IMR-90 (cell line): ENCODE data around the gene LAMA4. TPM values are rescaled to one million over a fixed set of nuclear protein-coding genes. Genes with fewer than 3 reads are reported as not detected.
A peak's percentile ranks its signal among the peaks of the same experiment; 100 is the strongest.

ENCODE experiments used
- ATAC-seq: fragments of 200-7000 bp; cut with Tn5 transposase; 2 replicates; pipeline ENCODE4 v1.9.1; 2020; ENCODE audit warnings: low read depth, mild to moderate bottlenecking, moderate library complexity
- BruUV-seq: library from RNA; stranded (reverse); fragments of 400-500 nt; replicated peaks from 2 replicates; lab custom pipeline; 2021; lab: Mats Ljungman, UMichigan
- CTCF ChIA-PET: fragments of 300-600 bp; formaldehyde crosslinking; extraction: SDS; loops from one replicate; lab custom pipeline; 2021; ENCODE audit warnings: antibody characterized with exemption; lab: Yijun Ruan, JAX
- POLR2A ChIA-PET: fragments of 300-600 bp; sonication (Branson Sonifier 250); formaldehyde crosslinking; loops from one replicate; lab custom pipeline; 2022; ENCODE audit warnings: antibody characterized with exemption; ENCODE audit not compliant: unreplicated experiment; lab: Charles Lee
- DNase-seq: peaks from one replicate; pipeline ENCODE4 v3.0.0; 2013
- H2AFZ ChIP-seq: replicated peaks from 2 replicates; pipeline ENCODE3; 2013; ENCODE audit warnings: low read length, mild to moderate bottlenecking; ENCODE audit not compliant: poor library complexity
- H2AK5ac ChIP-seq: 2 replicates; pipeline ENCODE4 v1.6.1; 2013; ENCODE audit warnings: low read depth, low read length, inconsistent platforms
- H2AK9ac ChIP-seq: replicated peaks from 2 replicates; pipeline ENCODE3; 2013; ENCODE audit warnings: mild to moderate bottlenecking, low read depth, low read length, moderate library complexity; ENCODE audit not compliant: poor library complexity
- H2BK120ac ChIP-seq: 2 replicates; pipeline ENCODE4 v1.6.1; 2013; ENCODE audit warnings: low read depth, low read length, inconsistent platforms
- H2BK15ac ChIP-seq: 3 replicates; pipeline ENCODE4 v1.6.1; 2013; ENCODE audit warnings: low read depth, low read length, inconsistent platforms
- H2BK20ac ChIP-seq: 2 replicates; pipeline ENCODE4 v1.6.1; 2013; ENCODE audit warnings: low read depth, mild to moderate bottlenecking, inconsistent platforms, low read length, moderate library complexity
- H2BK5ac ChIP-seq: 2 replicates; pipeline ENCODE4 v1.6.1; 2013; ENCODE audit warnings: mild to moderate bottlenecking, low read depth, low read length, inconsistent platforms; ENCODE audit not compliant: poor library complexity, severe bottlenecking
- H3K14ac ChIP-seq: replicated peaks from 2 replicates; pipeline ENCODE4 v1.6.1; 2013; ENCODE audit warnings: low read depth, low read length, inconsistent platforms
- H3K18ac ChIP-seq: 2 replicates; pipeline ENCODE4 v1.6.1; 2013; ENCODE audit warnings: low read depth, low read length, control low read depth
- H3K23ac ChIP-seq: 2 replicates; pipeline ENCODE4 v1.6.1; 2013; ENCODE audit warnings: low read depth, low read length, inconsistent platforms
- H3K27ac ChIP-seq: 2 replicates; pipeline ENCODE4 v1.5.1; 2013; ENCODE audit warnings: mild to moderate bottlenecking, control low read depth, low read length; ENCODE audit not compliant: insufficient read depth
- H3K27me3 ChIP-seq: 2 replicates; pipeline ENCODE4 v1.6.1; 2013; ENCODE audit warnings: low read length; ENCODE audit not compliant: control insufficient read depth, insufficient read depth
- H3K36me3 ChIP-seq: 2 replicates; pipeline ENCODE4 v1.6.1; 2013; ENCODE audit warnings: low read length, mixed read lengths; ENCODE audit not compliant: control insufficient read depth, insufficient read depth
- H3K4ac ChIP-seq: 2 replicates; pipeline ENCODE4 v1.6.1; 2013; ENCODE audit warnings: low read depth, low read length, inconsistent platforms
- H3K4me1 ChIP-seq: 2 replicates; pipeline ENCODE4 v1.6.1; 2013; ENCODE audit warnings: low read length, mixed read lengths; ENCODE audit not compliant: control insufficient read depth, insufficient read depth
- H3K4me2 ChIP-seq: 2 replicates; pipeline ENCODE4 v1.6.1; 2013; ENCODE audit warnings: low read depth, mild to moderate bottlenecking, control low read depth, low read length, moderate library complexity
- H3K4me3 ChIP-seq: 2 replicates; pipeline ENCODE4 v1.5.1; 2013; ENCODE audit warnings: low read depth, mild to moderate bottlenecking, control low read depth, low read length, moderate library complexity; ENCODE audit not compliant: insufficient read depth
- H3K56ac ChIP-seq: 2 replicates; pipeline ENCODE4 v1.6.1; 2013; ENCODE audit warnings: low read length, inconsistent platforms; ENCODE audit not compliant: insufficient read depth; ENCODE audit errors: extremely low read depth
- H3K79me1 ChIP-seq, 2 experiments: 2 replicates each; pipeline ENCODE4 v1.6.1; 2013; ENCODE audit warnings: low read length in 2 of 2, inconsistent platforms in 1 of 2, low read depth in 1 of 2
- H3K9ac ChIP-seq: 2 replicates; pipeline ENCODE4 v1.6.1; 2013; ENCODE audit warnings: low read depth, low read length, control low read depth
- H3K9me1 ChIP-seq: 2 replicates; pipeline ENCODE4 v1.6.1; 2013; ENCODE audit warnings: low read length, inconsistent platforms; ENCODE audit not compliant: insufficient read depth
- H3K9me3 ChIP-seq: 2 replicates; pipeline ENCODE4 v1.6.1; 2013; ENCODE audit warnings: low read length; ENCODE audit not compliant: control insufficient read depth, insufficient read depth
- H4K20me1 ChIP-seq: 2 replicates; pipeline ENCODE4 v1.6.1; 2013; ENCODE audit warnings: low read length, inconsistent platforms; ENCODE audit not compliant: insufficient read depth
- H4K5ac ChIP-seq: 2 replicates; pipeline ENCODE4 v1.6.1; 2013; ENCODE audit warnings: mild to moderate bottlenecking, low read depth, low read length, control low read depth
- H4K8ac ChIP-seq, 2 experiments: 2 replicates each; pipeline ENCODE4 v1.6.1; 2013; ENCODE audit warnings: low read depth in 2 of 2, low read length in 2 of 2, control low read depth in 1 of 2, inconsistent platforms in 1 of 2
- H4K91ac ChIP-seq: 2 replicates; pipeline ENCODE4 v1.6.1; 2013; ENCODE audit warnings: low read depth, low read length, inconsistent platforms; ENCODE audit not compliant: insufficient read depth
- CHD1 ChIP-seq: IDR thresholded peaks from 2 replicates; pipeline ENCODE4 v1.6.1; 2012; ENCODE audit warnings: low read depth, low read length, improper control_type of control experiment
- FOS ChIP-seq: fragments of 150-350 bp; IDR thresholded peaks from 2 replicates; pipeline ENCODE4 v1.6.1; 2016; ENCODE audit warnings: low read depth, low read length
- MAFK ChIP-seq: IDR thresholded peaks from 2 replicates; pipeline ENCODE4 v1.6.1; 2012; ENCODE audit warnings: low read depth, low read length, improper control_type of control experiment
- MAZ ChIP-seq: IDR thresholded peaks from 2 replicates; pipeline ENCODE4 v1.6.1; 2012; ENCODE audit warnings: low read depth, mild to moderate bottlenecking, low read length, improper control_type of control experiment, moderate library complexity, borderline replicate concordance
- MXI1 ChIP-seq: IDR thresholded peaks from 2 replicates; pipeline ENCODE4 v1.6.1; 2012; ENCODE audit warnings: low read depth, mild to moderate bottlenecking, low read length, moderate library complexity, borderline replicate concordance
- NFE2L2 ChIP-seq: fragments of 150-350 bp; IDR thresholded peaks from 2 replicates; pipeline ENCODE4 v1.6.1; 2016; ENCODE audit warnings: low read depth, mild to moderate bottlenecking, low read length
- RAD21 ChIP-seq: IDR thresholded peaks from 2 replicates; pipeline ENCODE4 v1.6.1; 2012; ENCODE audit warnings: low read length, improper control_type of control experiment
- RCOR1 ChIP-seq: IDR thresholded peaks from 2 replicates; pipeline ENCODE4 v1.6.1; 2012; ENCODE audit warnings: mild to moderate bottlenecking, low read length, improper control_type of control experiment; ENCODE audit not compliant: insufficient replicate concordance
- RFX5 ChIP-seq: IDR thresholded peaks from 2 replicates; pipeline ENCODE4 v1.8.0; 2012; ENCODE audit warnings: low read depth, mild to moderate bottlenecking, low read length, moderate library complexity
- SMC3 ChIP-seq: fragments of 150-350 bp; IDR thresholded peaks from 2 replicates; pipeline ENCODE4 v1.6.1; 2016; ENCODE audit warnings: low read depth, mild to moderate bottlenecking, antibody characterized with exemption, low read length, moderate library complexity
- WGBS, 2 experiments: methylation state at CpG; one replicate each; pipeline versions ENCODE4 v1.1.5 to v1.1.7; 2013; ENCODE audit warnings: missing lambda C conversion rate in 2 of 2; ENCODE audit not compliant: insufficient read length in 1 of 2; ENCODE audit errors: extremely low coverage in 2 of 2; 5-methylcytosine and 5-hydroxymethylcytosine counted together
- dilution Hi-C: fragments of 300-500 bp; cut with HindIII; formaldehyde crosslinking; loops from one replicate; pipeline ENCODE4 v1.14.3; 2018; ENCODE audit warnings: low sequenced_read_pairs; ENCODE audit not compliant: unreplicated experiment
- in situ Hi-C: fragments of 300-500 bp; cut with MboI; formaldehyde crosslinking; loops from 3 replicates; pipeline ENCODE4 v1.14.3; 2019; ENCODE audit warnings: low sequenced_read_pairs, inconsistent platforms, mixed read lengths
- intact Hi-C: fragments of 100-400 bp; cut with micrococcal nuclease; formaldehyde crosslinking; loops from 2 replicates; pipeline ENCODE4 v1.10.0; 2022
- polyA plus RNA-seq, 3 experiments: library from polyadenylated mRNA; depleted of rRNA; stranded (reverse); fragments of >200 nt; gene quantifications; 2 replicates each; pipeline ENCODE4 v1.2.3, GENCODE V29; 2012; ENCODE audit warnings: low replicate concordance in 1 of 3
- total RNA-seq: library from RNA; depleted of rRNA; stranded (reverse); fragments of >200 nt; gene quantifications from 2 replicates; pipeline ENCODE4 v1.2.3, GENCODE V29; 2012
- TF ChIP-seq, protein P1 (sequence below): fragments of 150-350 bp; IDR thresholded peaks from 2 replicates; pipeline ENCODE4 v1.6.1; 2017; ENCODE audit warnings: mild to moderate bottlenecking, antibody characterized with exemption, low read length, low read depth

The LAMA4 gene
- total and polyA plus RNA-seq, 2 of the 4 experiments (the other 2 are of a cell fraction): 33.9 to 35.8 TPM

DNA sequence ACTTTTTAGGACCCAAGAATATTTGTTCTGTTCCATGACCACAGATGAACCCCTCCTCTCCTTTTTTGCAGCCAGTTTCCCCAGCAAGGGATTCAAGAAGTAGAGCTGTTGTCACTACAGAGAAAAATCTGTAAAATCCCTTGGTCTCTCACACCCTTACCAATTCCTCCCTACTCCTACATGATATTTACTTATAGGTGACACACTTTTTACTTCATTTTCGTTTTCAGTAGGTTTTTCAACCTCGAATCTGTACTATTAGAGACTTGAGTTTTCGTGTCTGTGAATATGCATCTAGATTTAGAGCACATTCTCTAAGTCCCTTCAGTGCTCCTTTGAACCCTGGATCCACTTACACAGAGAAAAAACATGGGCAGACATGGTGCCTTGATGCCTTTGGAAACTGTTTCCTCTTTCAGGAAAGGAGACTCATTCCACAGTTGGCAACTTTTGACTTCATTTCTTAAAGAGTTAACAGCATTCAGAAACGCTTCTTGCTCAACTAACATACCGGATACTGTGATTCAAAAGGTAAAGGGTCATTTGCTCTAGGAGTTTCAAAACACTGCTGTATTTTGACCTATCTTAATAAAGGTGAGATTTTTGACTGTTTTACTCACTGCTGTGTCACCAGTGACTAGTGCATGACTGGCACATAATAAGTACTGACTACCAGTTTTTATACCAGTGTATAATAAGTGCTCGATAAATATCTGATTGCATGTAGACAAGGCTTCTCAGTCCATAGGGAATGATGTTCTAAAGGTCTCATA is 50.6 kb downstream of the LAMA4 start (continued):
- TF ChIP-seq, protein P1, sequence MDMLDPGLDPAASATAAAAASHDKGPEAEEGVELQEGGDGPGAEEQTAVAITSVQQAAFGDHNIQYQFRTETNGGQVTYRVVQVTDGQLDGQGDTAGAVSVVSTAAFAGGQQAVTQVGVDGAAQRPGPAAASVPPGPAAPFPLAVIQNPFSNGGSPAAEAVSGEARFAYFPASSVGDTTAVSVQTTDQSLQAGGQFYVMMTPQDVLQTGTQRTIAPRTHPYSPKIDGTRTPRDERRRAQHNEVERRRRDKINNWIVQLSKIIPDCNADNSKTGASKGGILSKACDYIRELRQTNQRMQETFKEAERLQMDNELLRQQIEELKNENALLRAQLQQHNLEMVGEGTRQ: no peak

DNA sequence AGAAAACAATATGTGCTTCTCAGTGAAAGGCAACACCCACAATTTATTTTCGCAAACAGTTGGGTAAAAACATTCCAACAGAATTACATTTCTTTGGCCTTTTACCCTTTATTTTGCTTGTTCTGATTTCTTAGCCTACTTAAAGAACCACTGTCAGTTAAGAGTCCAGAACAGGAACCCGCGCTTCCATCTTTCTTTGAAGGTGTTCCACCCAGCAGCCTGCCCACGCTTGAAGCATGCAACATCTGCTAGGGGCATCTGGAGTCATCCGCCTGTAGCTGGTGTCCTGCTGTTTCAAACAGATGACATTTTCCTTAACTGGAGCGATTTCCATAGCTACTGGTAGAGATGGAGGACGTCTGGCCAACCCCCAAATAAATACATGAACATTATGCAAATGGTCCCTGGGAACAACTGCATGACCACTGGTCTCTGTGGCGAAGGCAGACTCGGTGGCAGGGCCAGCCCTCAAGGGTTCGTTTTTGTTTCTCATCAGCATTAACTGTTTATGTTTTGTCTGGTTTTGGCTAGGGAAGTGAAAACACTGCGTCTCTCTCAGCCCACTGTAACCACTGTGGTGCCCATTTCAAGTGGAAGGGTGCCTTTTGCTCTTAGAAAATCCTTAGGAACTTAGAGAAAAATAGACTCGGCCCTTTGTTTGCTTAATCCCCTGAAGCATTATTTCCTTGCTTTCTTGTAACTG is 51.6 kb downstream of the LAMA4 start:
- Histone ChIP-seq H4K8ac (peak overlapping the region; percentile 77 to 85), H3K4ac (peak overlapping the region; percentile 88), H3K56ac (peak overlapping the region; percentile 45), H3K4me1 (peaks cover 18% of the 10 kb centered on the region), H3K79me1 (no peaks in the 10 kb centered on the region), H3K23ac (peak overlapping the region; percentile 93), H2AK5ac (peak overlapping the region; percentile 54), H3K18ac (peak overlapping the region; percentile 100), H3K36me3 (peaks cover 29% of the 10 kb centered on the region), H2BK20ac (peak overlapping the region; percentile 84), H3K14ac (peak overlapping the region; percentile 57), H3K9ac (peak overlapping the region; percentile 57), H3K4me3 (no peak overlapping the region), H3K4me2 (peak overlapping the region; percentile 95), H2BK5ac (peak overlapping the region; percentile 99), H3K9me3 (no peaks in the 10 kb centered on the region), H3K27me3 (no peaks in the 10 kb centered on the region), H3K27ac (peak overlapping the region; percentile 83), H2AFZ (peak overlapping the region; percentile 87), H3K9me1 (peaks cover 4% of the 10 kb centered on the region; the same call in 1 of the 2 replicates), H4K5ac (peak overlapping the region; percentile 97), H2BK15ac (peak overlapping the region; percentile 63), H4K91ac (peak overlapping the region; percentile 86), H4K20me1 (no peaks in the 10 kb centered on the region), H2BK120ac (peak overlapping the region; percentile 97), H2AK9ac (peak overlapping the region; percentile 70)
- CTCF ChIA-PET: interaction anchor here (0.8 to 1.0 kb wide), 2 partner anchors 9 to 10 kb away, joined by 3 to 4 read pairs; no protein-coding TSS in a partner anchor
- POLR2A ChIA-PET: interaction anchor here (0.6 kb wide), 1 partner anchor 1456 kb away, joined by 3 read pairs; no protein-coding TSS in a partner anchor
- intact Hi-C loops (loop anchor here (2.0 to 5.0 kb wide), 2 partner anchors 52 to 170 kb away; partner anchors contain the start of gene LAMA4), in situ Hi-C loops (no loop called here), dilution Hi-C loops (no loop called here)
- DNase-seq (no peak), ATAC-seq (peak; percentile 15; the same call in 1 of the 2 replicates)
- TF ChIP-seq RFX5 (no peak), CHD1 (no peak), MAFK (no peak), RCOR1 (no peak), SMC3 (no peak), FOS (no peak), MAZ (no peak), RAD21 (no peak), MXI1 (no peak), NFE2L2 (no peak)
- no CpG with 5 or more reads among the region's 12 CpGs for WGBS, 2 experiments
- BruUV-seq: no TSS peak
